ENCODE results near the gene CA14.

DNA sequence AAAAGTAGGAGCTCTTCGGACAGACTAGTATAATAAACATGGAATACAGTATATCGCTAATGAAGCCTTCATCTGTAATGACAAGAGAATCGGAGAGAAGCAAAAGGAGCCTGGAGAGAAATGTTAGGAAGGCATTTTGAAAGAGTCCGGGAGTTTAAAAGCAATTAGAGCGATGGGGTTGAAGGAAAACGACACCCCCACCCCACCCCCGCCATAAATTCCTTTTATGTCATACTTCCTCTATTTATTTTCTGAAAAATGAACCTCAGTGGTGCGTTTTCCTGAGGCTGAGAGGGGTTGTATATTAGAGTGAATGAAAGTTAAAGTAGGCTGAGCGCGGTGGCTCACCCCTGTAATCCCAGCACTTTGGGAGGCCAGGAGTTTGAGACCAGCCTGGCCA, 11.9 kb downstream of the CA14 start:
- TF ChIP-seq EZH2phosphoT487 (conservative IDR thresholded peaks at IDR 0.05; ENCODE audit: low read length) (no peak), CTCF (IDR thresholded peaks at IDR 0.05; ENCODE audit: insufficient read depth, low read length, poor library complexity, severe bottlenecking) (no peak)

All from SU-DHL-6 (cell line).